Measurements from ENCODE around the gene RC3H2. TPM values are rescaled to one million over a fixed set of nuclear protein-coding genes. Genes with fewer than 3 reads are reported as not detected.
A peak's percentile ranks its signal among the peaks of the same experiment; 100 is the strongest.

The RC3H2 gene
- total RNA-seq (40.4 TPM), polyA plus RNA-seq (ENCODE audit: insufficient read depth in 1 of 8, insufficient read length in 8 of 8, low replicate concordance in 1 of 8) (10 to 100 TPM; 18.0 to 30.9 (median 27.6) TPM)
- long read RNA-seq, donor 1, partial matches to known transcripts, result 0 of 1 reads
- long read RNA-seq, donor 1, other reads (novel, unspliced or antisense), result 0 of 1 reads
- long read RNA-seq, donor 2, result 0 reads
- long read RNA-seq, donor 3, partial matches to known transcripts, result 5 of 6 reads
- long read RNA-seq, donor 3, other reads (novel, unspliced or antisense), result 0 of 6 reads
- long read RNA-seq, donor 4, partial matches to known transcripts, result 0 of 1 reads
- long read RNA-seq, donor 4, other reads (novel, unspliced or antisense), result 0 of 1 reads
- long read RNA-seq, donor 5, partial matches to known transcripts, result 0 of 2 reads
- long read RNA-seq, donor 5, other reads (novel, unspliced or antisense), result 0 of 2 reads
- long read RNA-seq, donor 6, result 0 reads
- long read RNA-seq, donor 7, partial matches to known transcripts, result 0 of 1 reads
- long read RNA-seq, donor 7, other reads (novel, unspliced or antisense), result 0 of 1 reads
- long read RNA-seq, donor 8, partial matches to known transcripts, result 0 of 1 reads
- long read RNA-seq, donor 8, other reads (novel, unspliced or antisense), result 0 of 1 reads
- long read RNA-seq, donor 9, partial matches to known transcripts, result 0 of 1 reads
- long read RNA-seq, donor 9, other reads (novel, unspliced or antisense), result 0 of 1 reads
- long read RNA-seq, donor 10, partial matches to known transcripts, result 0 of 1 reads
- long read RNA-seq, donor 10, other reads (novel, unspliced or antisense), result 0 of 1 reads
- long read RNA-seq, donor 11, partial matches to known transcripts, result 0 of 1 reads
- long read RNA-seq, donor 11, other reads (novel, unspliced or antisense), result 0 of 1 reads

GRCh38 chr9:122904823-122905710, at the start of gene RC3H2:
RC3H2 (minus strand) TSS chr9:122905359; CDS start chr9:122897509, 7,850 bp downstream.
- WGBS (ENCODE audit: insufficient coverage), result under 1% methylated on average over 58 of the region's 77 CpGs
- Histone ChIP-seq H3K27ac (ENCODE audit: low read length) (peak within 1 kb of the TSS; percentile 91), H3K9me3 (replicated peaks; ENCODE audit: control insufficient read depth, low read depth, low read length) (no peaks in the 10 kb centered on the region), H3K4me3 (ENCODE audit: low read length) (peak within 1 kb of the TSS; percentile 81), H3K36me3 (ENCODE audit: control insufficient read depth, insufficient read depth, low read length) (no peaks in the 10 kb centered on the region), H3K4me1 (ENCODE audit: control insufficient read depth, insufficient read depth, low read length) (no peaks in the 10 kb centered on the region), H3K27me3 (ENCODE audit: control insufficient read depth, insufficient read depth, low read length) (no peaks in the 10 kb centered on the region)
- DNase-seq, result peak; percentile 100

- Histone ChIP-seq H3K36me3 (ENCODE audit: control insufficient read depth, insufficient read depth, low read length) (peaks cover 2% of the 10 kb centered on the region), H3K4me3 (ENCODE audit: low read length) (no peak overlapping the region), H3K9me3 (replicated peaks; ENCODE audit: control insufficient read depth, low read depth, low read length) (no peaks in the 10 kb centered on the region), H3K27ac (ENCODE audit: low read length) (no peak overlapping the region), H3K27me3 (ENCODE audit: control insufficient read depth, insufficient read depth, low read length) (no peaks in the 10 kb centered on the region), H3K4me1 (ENCODE audit: control insufficient read depth, insufficient read depth, low read length) (no peaks in the 10 kb centered on the region)
- DNase-seq, result no peak
These were observed 49.1 kb upstream of the RC3H2 start for GRCh38 chr9:122954253-122954691.

GRCh38 chr9:122951056-122951455, 45.9 kb upstream of the RC3H2 start:
- WGBS (ENCODE audit: insufficient coverage), result no CpG with 5 or more reads among the region's 1 CpG
- DNase-seq, result no peak
- Histone ChIP-seq H3K27me3 (ENCODE audit: control insufficient read depth, insufficient read depth, low read length) (no peaks in the 10 kb centered on the region), H3K9me3 (replicated peaks; ENCODE audit: control insufficient read depth, low read depth, low read length) (no peaks in the 10 kb centered on the region), H3K4me1 (ENCODE audit: control insufficient read depth, insufficient read depth, low read length) (no peaks in the 10 kb centered on the region), H3K4me3 (ENCODE audit: low read length) (no peak overlapping the region), H3K36me3 (ENCODE audit: control insufficient read depth, insufficient read depth, low read length) (no peaks in the 10 kb centered on the region), H3K27ac (ENCODE audit: low read length) (no peak overlapping the region)

GRCh38 chr9:122950263-122950662, 45.1 kb upstream of the RC3H2 start:
- no peaks in the 10 kb centered on the region for H3K36me3 ChIP-seq (ENCODE audit: control insufficient read depth, insufficient read depth, low read length)
- no peak overlapping the region for H3K27ac ChIP-seq (ENCODE audit: low read length)
- H3K27me3 ChIP-seq (ENCODE audit: control insufficient read depth, insufficient read depth, low read length), result no peaks in the 10 kb centered on the region
- H3K4me3 ChIP-seq (ENCODE audit: low read length), result no peak overlapping the region
- no peaks in the 10 kb centered on the region for H3K9me3 ChIP-seq (replicated peaks; ENCODE audit: control insufficient read depth, low read depth, low read length)
- DNase-seq, result no peak
- no CpG with 5 or more reads among the region's 3 CpGs for WGBS (ENCODE audit: insufficient coverage)
- no peaks in the 10 kb centered on the region for H3K4me1 ChIP-seq (ENCODE audit: control insufficient read depth, insufficient read depth, low read length)

- Histone ChIP-seq H3K4me1 (ENCODE audit: control insufficient read depth, insufficient read depth, low read length) (no peaks in the 10 kb centered on the region), H3K36me3 (ENCODE audit: control insufficient read depth, insufficient read depth, low read length) (no peaks in the 10 kb centered on the region), H3K9me3 (replicated peaks; ENCODE audit: control insufficient read depth, low read depth, low read length) (no peaks in the 10 kb centered on the region), H3K27ac (ENCODE audit: low read length) (no peak overlapping the region), H3K4me3 (ENCODE audit: low read length) (no peak overlapping the region), H3K27me3 (ENCODE audit: control insufficient read depth, insufficient read depth, low read length) (no peaks in the 10 kb centered on the region)
- no peak for DNase-seq
- 82% methylated on average over 1 of the region's 1 CpG for WGBS (ENCODE audit: insufficient coverage)
These were observed 44.5 kb upstream of the RC3H2 start for GRCh38 chr9:122949696-122950095.

GRCh38 chr9:122948313-122948712, 43.2 kb upstream of the RC3H2 start:
- no peak for DNase-seq
- no peaks in the 10 kb centered on the region for H3K9me3 ChIP-seq (replicated peaks; ENCODE audit: control insufficient read depth, low read depth, low read length)
- H3K4me3 ChIP-seq (ENCODE audit: low read length), result no peak overlapping the region
- peaks cover 3% of the 10 kb centered on the region for H3K36me3 ChIP-seq (ENCODE audit: control insufficient read depth, insufficient read depth, low read length)
- H3K27me3 ChIP-seq (ENCODE audit: control insufficient read depth, insufficient read depth, low read length), result no peaks in the 10 kb centered on the region
- no peak overlapping the region for H3K27ac ChIP-seq (ENCODE audit: low read length)
- no CpG with 5 or more reads among the region's 3 CpGs for WGBS (ENCODE audit: insufficient coverage)
- H3K4me1 ChIP-seq (ENCODE audit: control insufficient read depth, insufficient read depth, low read length), result no peaks in the 10 kb centered on the region

- Histone ChIP-seq H3K9me3 (replicated peaks; ENCODE audit: control insufficient read depth, low read depth, low read length) (no peaks in the 10 kb centered on the region), H3K4me3 (ENCODE audit: low read length) (no peak overlapping the region), H3K27me3 (ENCODE audit: control insufficient read depth, insufficient read depth, low read length) (no peaks in the 10 kb centered on the region), H3K27ac (ENCODE audit: low read length) (no peak overlapping the region), H3K4me1 (ENCODE audit: control insufficient read depth, insufficient read depth, low read length) (peaks cover 2% of the 10 kb centered on the region), H3K36me3 (ENCODE audit: control insufficient read depth, insufficient read depth, low read length) (peaks cover 3% of the 10 kb centered on the region)
- no peak for DNase-seq
- no CpG with 5 or more reads among the region's 1 CpG for WGBS (ENCODE audit: insufficient coverage)
These were observed 41.4 kb upstream of the RC3H2 start for GRCh38 chr9:122946461-122947005.

GRCh38 chr9:122944960-122945888, 40.1 kb upstream of the RC3H2 start:
- Histone ChIP-seq H3K27me3 (ENCODE audit: control insufficient read depth, insufficient read depth, low read length) (no peaks in the 10 kb centered on the region), H3K9me3 (replicated peaks; ENCODE audit: control insufficient read depth, low read depth, low read length) (no peaks in the 10 kb centered on the region), H3K4me1 (ENCODE audit: control insufficient read depth, insufficient read depth, low read length) (peaks cover 6% of the 10 kb centered on the region), H3K27ac (ENCODE audit: low read length) (no peak overlapping the region), H3K4me3 (ENCODE audit: low read length) (no peak overlapping the region), H3K36me3 (ENCODE audit: control insufficient read depth, insufficient read depth, low read length) (peaks cover 3% of the 10 kb centered on the region)
- no peak for DNase-seq
- no CpG with 5 or more reads among the region's 4 CpGs for WGBS (ENCODE audit: insufficient coverage)

All from muscle of leg (tissue), 16 donors.